ENCODE data around the gene PRSS21.

PRSS21 gene

DNA sequence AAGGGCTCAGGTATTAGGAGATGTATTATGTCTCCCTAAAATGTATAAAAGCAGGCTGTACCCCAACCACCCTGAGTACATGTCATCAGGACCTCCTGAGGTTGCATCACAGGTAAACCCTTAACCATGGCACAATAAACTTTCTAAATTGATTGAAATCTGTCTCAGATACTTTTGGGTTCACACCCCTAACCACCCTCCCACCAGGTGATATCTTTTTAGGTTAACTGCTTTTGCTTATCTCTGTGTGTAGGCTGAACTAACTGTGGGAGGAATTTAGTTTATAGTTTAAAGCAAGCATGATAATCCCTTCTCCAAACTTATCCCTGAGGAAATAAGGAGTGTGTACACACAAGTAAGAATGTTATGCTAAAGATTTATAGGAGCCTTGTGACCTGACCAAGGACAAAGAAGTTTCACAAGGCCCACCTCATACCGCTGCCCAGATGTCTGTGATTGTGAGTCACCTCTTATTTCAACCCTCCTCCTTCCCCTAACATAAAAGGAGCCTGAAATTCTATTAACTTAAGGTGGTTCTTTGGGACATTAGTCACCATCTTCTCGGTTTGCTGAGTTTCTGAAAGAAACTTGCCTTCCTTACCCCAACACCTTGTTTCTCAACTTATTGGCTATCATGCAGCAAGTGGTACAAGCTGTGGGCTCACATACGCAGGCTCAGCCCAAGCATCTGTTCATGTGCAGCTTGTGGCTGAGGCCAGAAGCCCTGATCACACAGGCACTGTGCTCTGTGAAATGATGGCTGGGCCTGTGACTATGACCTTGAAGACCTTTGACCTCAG is 29.7 kb downstream of the PRSS21 start:
- DNase-seq, result no peak

DNA sequence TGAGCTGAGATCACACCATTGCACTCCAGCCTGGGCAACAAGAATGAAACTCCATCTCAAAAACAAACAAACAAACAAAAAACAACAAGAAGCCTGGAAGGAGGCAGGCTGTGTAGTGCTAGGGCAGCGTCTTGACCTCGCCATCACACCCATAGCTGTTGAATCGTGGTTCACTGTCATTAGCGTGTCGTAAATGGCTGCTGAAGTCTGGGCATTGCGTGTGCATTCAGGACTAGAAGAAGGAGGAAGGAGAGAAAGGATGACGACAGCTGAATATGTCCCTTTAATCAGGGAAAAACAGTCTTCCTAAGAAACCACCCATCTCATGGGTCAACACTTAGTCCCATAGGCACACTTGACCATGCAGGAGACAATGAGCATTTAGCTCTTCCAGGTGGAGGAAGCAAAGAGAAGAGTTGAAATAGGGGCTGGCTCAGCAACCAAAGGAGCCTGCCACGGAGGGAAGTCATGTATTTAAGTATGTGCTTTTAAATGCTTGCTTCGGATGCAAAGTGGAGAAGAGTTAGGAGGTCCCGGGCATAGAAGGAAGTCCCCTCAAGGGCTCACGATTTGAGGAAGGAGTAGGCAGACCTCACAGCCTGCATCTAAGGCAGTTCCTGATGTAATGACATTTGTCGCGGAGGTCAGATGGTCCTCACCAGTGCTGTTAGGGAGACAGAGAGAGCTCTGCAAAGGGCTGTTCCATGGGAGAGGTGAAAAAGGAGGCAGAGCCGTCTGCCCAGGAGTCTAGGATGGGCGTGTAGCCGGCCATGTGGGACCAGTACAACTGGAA is 32.1 kb downstream of the PRSS21 start:
- DNase-seq, result no peak

DNA sequence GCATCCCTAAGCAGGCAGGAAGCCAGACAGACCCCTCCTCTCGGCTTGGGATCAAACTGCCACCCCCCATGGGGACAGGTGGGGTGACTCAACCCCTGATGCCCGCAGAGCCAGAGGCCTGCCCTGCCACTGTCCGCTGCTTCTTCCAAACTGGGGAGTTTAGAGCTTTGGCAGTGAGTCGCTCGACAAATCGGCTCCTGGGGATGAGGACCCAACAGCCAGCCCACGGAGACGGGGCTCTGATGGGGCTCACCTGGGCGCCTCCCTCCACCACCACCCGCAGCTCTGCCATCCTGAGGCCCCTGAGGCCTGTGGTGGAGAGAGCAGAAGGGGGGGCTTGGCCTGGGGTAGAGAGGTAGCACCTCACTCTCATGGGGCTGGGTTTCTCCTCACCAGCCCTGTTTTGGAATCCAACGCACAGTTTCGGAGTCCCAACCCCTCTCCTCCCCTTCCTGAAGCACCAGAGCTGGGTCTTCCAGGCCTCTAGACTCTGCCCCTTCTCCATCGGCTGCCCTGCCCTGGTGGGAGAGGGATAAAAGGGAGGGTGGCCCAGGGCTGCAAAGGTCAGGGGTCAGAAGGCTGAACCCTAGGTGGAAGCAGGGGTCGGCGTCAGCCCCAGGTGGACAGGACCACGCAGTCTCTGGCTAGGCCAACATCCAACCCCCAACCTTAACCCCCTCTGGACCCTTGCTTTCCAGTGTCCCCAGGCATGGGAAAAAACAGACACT is 35.1 kb downstream of the PRSS21 start:
- DNase-seq, result no peak

DNA sequence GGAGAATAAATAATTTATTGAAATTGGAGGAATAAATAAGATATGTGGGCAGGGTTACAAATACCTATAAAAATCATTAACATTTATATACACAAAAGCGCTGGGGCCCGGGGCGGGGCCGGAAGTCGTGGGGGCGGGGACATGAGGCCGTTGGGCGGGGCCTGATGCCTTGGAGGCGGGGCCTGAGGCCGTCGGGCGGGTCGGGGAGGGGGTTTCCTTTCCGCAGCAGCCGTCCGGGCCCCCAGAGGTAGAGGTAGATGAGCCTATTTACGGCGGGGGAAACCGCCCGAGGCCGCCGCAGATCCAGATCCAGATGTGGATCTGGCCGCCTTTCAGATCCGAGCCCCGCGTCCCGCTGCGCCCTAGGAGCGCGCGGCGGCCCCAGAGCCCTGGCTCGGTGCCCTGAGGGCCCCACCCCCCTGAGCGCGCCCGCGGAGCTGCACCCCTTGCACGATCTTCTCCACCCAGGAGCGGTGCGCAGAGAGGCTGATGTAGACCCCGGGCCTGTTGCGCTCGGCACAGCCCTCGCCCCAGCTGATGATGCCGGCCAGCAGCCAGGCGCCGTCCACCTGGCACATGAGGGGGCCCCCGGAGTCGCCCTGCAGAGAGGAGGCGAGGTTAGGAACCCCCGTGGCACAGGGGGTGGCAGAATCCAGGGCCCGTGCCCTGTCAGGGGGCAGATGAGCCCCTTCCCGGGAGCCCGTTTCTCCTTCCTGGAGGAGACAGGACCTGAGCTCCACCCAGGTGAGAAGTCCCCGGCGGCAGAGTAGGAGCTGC is 35.9 kb downstream of the PRSS21 start:
- DNase-seq, result no peak

DNA sequence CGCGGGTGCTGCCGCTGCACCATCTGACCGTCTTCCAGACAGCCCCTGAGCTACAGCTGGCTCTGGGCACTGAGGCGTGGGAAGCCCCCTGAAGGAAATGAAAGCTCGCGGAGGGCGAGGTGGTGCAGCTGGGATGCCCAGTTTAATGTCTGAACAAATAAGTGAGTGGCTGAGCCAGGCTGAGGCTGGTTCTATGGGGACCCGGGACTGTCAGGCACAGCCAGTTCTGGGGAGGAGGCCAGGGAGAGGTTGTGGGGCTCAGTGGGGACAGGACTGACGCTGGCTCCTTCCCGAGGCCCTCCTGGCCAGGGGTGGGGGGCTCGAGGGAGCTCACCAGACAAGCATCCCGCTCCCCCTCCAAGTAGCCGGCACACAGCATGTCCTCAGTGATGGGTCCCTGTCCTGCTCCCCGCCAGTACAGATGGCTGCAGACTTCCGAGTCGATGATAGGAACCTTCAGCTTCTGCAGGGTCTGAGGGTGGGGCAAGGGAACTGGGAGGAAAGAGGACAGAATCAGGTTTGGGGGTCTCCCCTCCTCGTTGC is 36.6 kb downstream of the PRSS21 start:
- no peak for DNase-seq

DNA sequence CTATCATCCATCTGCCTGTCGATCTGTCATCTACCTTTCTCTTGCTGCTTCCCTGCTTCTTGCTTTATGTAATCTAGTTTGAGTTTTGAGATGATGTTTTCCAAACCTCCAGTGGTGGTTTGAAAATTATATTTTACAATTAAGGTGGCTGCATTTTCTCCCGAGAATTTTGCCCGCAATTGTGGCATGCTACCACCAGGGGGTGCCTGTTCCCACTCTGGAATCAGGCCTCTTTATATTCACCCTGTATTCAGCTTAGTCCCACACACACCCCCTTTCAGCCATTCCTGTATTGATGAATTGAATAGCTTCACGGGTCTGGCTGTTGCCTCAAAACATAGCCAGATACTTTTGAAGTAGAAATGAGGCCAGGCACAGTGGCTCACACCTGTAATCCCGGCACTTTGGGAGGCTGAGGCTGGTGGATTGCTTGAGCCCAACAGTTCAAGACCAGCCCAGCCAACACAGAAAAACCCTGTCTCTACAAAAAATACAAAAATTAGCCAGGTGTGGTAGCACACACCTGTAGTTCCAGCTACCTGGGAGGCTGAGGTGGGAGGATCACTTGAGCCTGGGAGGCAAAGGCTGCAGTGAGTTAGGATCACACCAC is 37.8 kb downstream of the PRSS21 start:
- DNase-seq, result no peak

DNA sequence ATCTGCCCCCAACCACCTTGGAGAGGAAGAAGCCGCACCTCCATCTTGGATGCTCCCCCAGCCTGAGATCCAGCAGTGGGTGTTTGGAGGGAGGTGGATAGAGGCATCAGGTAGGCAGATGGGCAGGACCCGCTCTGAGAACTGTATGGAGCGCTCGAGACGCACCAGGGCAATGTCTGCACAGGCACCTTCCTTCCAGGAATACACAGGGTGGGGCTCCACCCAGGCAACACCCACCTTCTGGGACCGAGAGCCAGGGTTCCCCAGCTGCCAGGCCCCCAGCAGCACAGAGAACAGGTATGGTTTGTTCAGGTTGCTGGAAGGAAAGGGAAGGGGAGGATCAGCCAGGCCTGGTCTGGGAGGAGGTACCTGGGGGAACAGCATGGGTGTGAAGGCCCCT is 38.5 kb downstream of the PRSS21 start:
- DNase-seq, result no peak

DNA sequence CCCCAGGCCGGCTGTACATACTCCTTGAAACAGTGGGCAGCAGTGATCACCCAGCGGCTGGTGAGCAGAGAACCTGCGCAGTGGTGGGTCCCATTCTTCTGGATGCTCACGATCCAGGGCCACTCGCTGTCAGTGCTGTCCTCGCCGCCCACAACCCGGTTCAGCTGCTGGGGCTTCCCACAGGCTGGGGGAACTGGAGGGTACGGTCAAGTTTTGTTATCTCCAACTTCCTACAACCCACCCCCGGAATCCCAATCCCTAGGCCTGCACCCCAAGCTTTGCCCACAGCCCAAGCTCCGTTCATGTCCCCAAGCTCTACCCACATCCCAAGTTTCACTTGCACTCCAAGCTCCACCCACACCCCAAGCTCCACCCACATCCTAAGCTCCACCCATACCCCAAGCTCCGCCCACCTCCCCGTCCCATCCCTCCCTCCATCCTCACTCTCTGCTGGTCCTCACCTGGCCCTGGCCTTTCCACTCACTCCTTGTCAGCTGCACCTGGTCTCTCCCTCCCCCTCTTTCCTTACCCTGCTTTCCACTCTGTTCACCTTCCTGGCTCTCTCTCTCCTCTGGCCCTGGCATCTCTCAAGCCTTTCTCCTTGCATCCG is 39.1 kb downstream of the PRSS21 start:
- no peak for DNase-seq

DNA sequence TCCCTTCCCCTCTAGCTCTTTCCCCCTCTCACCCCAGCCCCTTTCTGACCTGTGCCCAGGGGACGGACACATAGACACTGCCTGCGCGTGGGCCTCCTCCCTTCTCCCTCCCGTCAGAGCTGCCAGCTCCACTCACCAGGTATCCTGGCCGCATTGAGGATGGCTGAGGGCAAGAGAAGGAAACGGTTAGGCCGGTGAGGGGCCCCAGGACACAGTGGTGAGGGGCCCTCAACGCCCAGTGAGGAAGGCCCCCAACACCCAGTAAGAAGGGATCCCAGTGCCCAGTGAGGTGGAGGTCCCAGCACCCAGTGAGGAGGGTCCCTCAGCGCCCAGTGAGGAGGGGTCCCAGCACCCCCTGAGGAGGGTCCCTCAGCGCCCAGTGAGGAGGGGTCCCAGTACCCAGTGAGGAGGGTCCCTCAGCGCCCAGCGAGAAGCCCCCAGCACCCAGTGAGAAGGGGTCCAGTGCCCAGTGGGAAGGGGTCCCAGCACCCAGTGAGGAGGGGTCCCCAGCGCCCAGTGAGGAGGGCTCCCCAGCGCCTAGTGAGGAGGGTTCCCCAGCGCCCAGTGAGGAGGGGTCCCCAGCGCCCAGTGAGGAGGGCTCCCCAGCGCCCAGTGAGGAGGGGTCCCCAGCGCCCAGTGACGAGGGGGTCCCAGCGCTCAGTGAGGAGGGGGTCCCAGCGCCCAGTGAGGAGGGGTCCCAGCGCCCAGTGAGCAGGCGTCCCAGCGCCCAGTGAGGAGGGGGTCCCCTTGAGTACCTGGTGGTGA is 39.8 kb downstream of the PRSS21 start:
- DNase-seq, result no peak

DNA sequence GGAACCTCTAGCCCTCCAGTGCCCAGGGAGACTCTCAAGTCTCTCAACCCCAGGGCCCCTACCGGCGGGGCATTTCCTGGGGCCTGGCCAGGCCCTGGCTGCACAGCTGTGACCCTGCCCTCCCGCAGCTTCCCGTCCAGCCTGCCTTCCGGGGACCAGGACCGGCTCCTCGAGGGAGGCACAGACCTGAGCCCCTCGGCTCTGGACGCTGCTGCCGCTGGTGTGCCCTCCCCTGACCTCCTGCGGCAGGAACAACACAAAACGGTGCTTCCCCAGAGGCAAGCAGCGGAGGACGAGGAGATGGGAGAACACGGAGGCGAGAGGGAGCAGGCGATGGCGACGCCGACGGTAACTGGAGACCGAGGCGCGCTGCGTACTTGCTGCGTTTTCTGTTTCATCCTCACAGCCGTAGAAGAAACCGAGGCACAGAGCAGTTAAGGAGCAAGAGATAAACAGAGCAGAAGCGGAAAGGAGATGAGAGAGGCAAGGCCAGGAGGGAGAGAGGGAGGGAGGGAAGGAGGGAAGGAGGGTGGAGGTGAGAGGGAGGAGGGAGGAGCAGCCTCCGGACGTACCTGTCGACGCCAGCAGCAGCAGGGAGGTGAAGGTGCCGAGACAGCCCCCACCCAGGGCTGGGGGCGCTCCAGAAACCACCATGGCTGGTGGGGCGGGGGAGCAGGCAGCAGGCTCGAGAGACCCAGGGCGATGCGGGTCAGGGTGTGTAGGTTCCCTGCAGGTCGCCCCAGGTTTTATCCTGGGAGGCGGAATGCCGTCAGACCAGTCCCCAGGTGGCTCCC is 40.6 kb downstream of the PRSS21 start, which contains the start of gene PRSS22:
TSS of gene PRSS22 (minus strand) at position 720 of the 794 bp plus-strand sequence. CDS start at position 654, 66 bp downstream.
- DNase-seq, result no peak

DNA sequence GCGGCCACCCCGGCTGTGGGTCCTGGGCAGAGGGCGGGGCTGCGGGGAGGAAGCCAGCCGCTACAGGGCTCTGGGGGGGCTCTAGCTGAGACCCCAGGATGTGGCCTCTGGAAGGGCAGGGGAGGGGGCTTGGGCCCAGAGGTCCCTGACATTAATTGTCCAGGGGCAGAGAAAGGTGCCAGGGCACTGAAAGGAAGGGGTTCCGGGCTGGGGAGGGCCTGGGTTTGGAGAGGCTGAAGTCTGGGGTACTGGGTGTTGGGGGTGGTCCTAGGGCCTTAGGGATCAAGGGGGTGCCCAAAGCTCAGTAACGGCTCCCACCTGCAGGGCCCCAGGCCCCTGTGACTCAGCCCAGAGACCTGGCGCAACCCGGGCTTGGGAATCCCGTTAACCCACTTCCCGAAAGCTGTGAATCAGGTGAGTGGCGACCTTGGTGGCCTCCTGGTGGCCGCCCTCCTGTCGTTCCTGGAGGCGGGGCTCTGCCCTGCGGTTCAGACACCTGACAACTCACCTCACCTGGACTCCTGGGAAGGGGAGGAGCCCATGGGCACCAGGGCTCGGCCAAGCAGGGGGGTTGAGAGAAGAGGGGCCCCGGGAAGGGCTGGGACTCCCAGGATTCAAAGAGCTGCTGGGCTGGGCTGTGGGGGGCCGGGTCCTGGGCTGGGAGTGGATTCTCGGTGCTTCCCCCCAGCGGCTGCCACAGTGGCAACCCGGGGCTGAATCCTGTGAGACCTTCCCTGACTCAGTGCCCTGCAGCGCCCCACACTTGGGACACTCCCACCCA is 41.4 kb downstream of the PRSS21 start:
- DNase-seq, result no peak

DNA sequence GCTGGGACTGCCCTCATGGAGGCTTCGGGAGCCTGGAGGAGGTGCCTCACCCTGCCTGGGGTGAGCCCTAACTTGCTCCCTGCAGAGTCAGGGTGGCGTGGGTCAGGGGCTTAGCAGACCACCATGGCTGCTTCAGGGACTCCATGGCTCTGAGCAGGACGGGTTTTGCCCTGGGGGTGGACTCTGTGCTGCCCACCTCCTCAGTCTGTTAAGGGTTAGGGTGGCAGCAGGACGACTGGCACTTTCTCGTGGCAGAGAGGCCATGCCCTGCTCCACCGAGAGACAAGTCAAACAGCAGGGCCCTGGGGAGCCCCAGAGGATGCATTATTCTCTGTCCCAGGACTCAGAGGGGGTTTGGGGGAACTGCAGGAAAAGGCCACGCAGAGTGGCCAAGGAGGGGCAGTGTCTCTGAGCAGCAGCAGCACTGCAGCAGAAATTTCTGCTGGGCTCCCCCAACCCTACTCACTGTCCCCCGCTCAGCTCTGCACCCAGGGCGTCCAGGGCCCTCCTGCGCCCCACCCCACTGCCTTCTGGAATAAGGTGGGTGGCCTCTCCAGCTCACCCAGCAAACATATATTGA is 42.7 kb downstream of the PRSS21 start:
- no peak for DNase-seq

DNA sequence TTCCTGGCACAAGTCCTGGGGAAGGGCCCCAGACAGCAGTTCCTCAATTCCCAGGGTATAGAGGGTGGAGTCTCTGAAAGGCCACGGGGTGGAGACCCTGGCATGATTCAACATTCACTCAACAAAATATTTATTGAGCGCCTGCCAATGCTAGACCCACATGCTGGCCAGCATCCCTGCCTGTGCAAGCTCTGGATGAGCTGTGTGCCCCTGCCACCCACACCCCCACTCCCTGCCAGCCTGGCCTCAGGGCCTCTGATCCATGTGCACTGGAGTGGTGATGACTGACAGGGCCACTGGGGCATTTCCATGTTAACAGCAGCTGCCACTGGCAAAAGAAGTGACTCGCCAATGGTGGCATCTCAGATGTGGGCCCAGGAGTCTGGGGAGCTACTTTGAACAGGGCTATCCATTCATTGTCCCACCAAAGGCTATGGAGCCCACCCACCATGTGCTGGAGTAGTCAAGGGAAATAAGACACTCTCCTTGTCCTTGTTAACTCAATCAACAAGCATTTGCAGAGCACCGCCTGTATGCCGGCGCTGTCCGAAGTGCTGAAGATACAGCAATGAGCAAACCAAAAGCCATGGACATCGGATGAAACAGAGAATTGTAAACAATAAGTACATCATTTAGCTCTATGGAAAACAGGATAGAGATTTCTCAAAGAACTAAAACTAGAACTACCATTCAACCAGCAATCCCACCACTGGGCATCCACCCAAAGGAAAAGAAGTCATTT is 44.0 kb downstream of the PRSS21 start:
- DNase-seq, result no peak

DNA sequence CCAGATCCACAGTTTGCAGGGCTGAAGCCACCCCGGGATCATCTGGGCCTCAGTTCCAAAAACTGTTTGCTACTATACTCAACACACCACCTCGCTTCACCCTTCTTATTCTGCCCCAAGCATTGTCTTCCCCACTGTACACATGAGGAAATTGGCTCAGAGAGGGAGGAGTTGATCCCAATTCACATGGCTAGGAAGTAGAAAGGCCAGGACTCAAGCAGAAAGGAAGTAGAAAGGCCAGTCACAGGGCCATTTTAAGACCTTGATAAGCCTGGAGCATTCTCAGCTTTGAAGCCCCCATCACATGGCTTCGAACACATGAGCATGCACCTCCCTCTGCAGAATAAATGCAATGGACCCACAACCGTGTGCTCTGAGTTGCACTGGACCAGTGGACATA is 48.6 kb downstream of the PRSS21 start:
- no peak for DNase-seq

DNA sequence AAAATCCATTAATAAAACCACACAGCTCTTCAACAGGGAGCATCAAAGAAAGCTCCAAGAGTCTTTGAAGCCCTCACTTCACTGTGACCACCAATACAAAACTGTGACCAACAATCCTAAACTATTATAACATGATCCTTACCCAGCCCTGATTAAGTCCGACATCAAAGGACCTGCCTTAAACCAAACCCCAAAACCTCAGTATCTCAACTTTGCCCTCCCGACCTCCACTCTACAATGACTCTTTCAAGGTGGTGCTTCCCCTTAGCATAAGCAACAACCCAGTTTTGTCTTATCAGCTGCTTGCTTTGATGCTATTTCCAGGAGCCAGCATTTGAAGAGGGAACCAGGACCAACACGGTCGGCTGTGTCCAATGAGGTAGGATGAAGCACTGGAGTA is 49.4 kb downstream of the PRSS21 start:
- no peak for DNase-seq

DNA sequence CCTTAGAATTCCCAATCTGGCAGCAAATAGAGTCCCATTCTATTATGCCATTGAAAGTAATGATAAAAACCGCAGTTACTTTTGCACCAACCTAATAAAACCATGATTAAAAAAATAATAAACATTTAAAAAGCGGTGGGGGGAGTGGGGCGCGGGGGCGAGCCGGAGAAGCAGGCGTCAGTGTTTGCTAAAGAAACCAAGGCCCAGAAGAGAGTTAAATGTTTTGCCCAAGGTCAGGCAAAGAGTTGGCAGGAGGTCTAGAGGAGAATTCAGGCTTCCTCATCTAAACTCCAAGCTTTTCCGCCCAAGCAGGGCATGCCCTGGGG is 50.6 kb downstream of the PRSS21 start:
- no peak for DNase-seq

DNA sequence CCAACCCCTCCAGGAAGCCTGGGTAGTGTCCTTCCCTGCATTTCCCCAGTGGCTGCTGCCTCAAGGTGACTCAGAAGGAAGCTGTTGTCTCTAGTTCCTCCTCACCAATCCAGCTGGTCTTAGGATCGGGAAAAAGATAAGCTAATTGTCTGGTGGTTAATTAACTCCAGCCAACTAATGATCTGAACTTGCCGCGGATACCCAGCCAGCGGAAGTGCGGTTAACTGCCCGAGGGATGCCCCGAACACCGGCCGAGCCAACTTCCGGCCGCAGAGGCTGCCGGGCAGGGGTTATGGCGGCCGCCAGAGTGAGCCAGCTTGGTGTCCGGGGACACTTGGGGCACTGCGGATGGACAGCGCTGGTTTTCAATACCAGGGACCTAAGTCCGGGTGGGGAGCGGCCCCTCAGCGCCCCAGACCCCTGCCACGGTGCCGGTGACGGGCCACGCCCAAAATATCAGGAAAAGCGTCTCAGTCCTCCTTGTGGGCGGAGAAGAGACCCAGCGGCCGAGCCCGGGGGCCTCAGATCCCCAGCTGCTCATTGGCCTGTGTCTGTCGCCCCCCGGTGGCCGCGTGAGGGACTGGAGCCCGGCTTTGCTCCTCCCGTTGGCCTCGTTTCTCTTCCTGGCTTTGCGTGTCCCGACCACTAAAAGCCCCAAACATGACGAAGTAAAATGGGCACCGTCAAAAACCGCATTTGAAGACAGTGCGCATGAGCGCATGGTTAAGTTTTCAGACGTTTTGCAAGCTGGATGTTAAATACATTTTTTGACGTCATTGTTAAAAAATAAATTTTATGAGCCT is 51.2 kb downstream of the PRSS21 start:
- DNase-seq, result peak; percentile 63

All from NCI-H1436 treated with DMSO at 0.1 percent for 48 hours (cell line).